Amniotic epithelial cell (primary cell): ENCODE data around the gene SAA1.

Experiments used
- DNase-seq: peaks from one replicate; pipeline ENCODE4 v3.0.0-alpha.2; 2010; ENCODE audit warnings: low read depth

Gene SAA1

DNA sequence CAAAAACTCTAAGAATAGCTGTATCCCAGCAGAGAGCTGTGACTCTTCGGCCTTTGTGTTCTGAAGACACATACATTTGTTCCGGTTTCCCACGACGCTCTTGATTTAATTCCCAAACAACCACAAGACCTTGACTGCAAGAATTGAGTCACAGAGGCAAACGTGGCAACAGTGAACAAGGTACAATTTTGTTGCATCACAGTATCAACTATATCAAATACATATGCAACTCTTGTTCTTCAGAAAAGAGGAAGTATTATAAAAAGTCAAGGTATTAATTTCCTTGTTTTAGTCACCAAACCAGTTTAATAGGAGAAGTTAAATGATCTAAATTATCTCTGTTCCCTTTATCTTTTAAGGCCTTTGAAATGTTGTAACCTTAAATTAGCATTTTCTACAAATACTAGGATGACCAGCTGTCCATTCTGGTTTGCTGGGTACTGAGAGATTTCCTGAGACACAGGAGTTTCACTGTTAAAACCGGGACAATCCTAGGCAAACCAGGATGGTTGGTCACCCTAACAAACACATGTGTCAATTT, 44.8 kb downstream of the SAA1 start:
- peak; percentile 94 for DNase-seq

DNA sequence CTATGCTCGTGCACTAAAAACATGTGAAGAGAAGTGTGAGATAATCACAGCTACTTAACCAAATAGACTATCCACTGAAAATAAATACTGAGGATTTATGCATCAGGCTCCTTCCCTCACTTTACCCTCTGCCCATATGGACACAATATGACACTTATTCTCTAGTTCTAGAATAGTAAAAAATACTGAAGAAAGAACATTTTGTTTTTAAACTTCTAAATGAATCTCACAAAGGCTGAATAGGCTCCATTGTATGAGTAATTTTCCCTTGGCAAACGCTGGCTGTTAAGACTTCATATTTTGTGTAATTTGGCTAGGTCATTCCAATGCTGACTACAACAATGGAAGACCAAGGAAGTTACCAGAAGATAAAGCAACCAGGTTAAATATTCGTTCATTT, 45.9 kb downstream of the SAA1 start:
- peak; percentile 43 for DNase-seq

DNA sequence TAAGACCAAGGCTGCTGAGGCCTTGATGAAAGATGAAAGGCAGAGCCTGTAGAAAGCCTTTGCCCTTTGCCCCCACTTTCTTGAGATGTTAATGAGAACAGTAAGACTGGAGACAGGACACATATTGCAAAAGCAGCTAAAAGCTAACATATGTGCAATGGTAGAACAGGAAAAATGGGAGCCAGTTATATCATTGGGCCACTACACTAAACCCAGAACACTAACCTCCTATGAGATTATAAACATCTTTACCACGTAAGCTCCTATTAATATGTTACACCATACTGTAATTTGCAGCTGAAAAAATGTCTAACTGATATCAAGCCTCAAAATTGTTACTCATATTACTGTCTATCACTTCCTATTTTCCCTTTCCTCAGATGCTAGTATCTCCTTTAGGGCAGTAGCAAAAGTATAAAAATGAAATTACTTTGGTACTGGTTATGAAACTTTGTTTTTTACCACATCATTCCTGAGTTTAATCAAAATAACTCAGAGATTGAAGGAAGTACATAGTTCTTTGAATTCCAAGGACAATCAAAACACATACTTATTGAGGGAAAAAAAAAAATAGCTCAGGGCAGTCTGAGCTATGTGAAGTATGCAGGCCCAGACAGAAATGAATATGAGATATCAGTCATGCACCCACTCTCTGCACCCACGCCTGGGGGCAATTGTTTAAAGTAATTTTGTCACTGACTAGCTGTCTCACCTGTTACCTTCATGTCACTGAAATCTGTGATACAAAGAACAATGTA, 46.8 kb downstream of the SAA1 start:
- peak; percentile 84 for DNase-seq

DNA sequence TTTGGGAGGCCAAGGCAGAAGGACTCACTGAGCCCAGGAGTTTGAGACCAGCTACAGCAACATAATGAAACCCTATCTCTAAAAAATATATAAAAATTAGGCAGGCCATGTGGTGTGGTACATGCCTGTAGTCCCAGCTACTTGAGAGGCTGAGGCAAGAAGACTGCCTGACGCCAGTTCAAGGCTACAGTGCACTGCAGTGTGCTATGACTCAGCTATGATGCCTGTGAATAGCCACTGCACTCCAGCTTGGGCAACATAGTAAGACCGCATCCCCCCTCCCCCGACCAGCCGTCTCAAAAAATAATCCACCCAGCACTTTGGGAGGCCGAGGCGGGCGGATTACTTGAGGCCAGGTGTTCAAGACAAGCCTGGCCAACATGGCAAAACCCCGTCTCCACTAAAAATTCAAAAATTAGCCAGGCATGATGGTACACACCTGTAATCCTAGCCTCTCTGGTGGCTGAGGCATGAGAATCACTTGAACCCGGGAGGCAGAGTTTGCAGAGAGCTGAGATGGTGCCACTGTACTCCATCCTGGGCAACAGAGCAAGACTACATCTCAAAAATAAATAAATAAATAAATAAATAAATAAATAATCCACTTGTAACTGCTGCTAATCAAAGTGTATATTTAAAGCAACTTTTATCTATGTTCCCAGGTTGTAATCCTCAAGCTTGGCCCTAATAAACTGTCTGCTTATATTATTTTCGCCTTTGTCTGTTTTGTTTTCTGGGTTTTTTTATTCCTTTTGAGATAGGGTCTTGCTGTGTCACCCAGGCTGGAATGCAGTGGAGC, 48.1 kb downstream of the SAA1 start:
- DNase-seq, result peak; percentile 81

DNA sequence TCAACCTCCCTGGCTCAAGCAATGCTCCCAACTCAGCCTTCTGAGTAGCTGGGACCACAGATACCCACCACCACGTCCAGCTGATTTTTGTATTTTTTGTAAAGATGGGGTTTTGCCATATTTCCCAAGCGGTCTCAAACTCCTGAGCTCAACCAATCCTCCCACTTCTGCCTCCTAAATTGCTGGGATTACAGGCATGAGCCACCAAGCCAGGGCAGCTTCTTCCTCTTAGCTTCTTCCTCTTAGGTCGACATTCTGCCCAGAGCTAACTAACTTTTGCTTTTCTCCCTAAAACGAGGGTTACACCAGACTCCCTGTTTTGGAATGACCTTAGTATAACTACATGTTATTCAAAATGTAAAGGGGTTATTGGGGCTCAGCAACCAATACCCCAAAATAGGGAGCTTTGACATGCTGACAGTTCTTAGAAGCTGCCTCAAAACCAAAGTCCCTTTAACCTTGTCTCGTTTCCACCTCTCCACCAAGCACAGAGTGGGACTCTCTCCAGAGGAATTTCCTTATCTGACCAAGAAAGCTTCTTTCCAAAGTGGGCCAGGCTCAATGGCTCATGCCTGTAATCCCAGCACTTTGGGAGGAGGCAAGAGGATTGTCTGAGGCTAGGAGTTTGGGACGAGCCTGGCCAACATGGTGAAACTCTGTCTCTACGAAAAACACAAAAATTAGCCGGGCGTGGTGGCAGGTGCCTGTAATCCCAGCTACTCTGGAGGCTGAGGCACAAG, 48.9 kb downstream of the SAA1 start:
- peak; percentile 53 for DNase-seq

DNA sequence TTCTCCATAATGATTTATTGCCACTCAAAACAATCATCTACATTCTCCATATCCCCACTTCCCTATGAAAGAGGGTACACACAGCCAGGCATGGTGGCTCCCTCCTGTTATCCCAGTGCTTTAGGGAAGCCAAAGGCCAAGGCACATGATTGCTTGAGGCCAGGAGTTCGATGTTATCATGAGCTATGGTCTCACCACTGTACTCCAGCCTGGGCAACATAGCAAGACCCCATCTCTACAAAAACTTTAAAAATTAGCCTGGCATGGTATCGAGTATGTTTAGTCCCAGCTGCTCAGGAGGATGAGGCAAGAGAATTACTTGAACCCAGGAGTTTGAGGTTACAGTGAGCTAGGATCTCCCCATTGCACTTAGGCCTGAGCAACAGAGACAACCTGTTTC, 49.8 kb downstream of the SAA1 start:
- DNase-seq, result no peak

DNA sequence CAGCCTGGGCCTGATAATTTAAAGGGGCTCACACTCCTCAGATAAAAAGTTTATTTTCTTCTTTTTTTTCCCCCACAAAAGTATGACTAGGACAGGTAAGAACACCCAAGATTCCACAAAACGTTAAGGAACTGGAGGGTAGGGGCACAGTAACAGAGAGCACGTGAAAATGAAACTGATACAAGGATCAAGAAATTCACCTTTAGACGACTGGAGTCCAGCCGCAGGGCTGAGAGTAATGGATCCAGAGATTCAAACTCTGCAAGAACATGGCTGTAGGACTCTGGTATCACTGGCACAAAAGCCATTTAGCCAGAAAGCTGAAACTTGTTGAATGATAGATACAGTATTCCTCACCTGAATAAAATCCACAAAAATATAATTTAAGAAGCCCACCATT, 51.5 kb downstream of the SAA1 start:
- DNase-seq, result no peak
